Vagina (tissue), 2 donors: ENCODE measurements around the gene ZNF765. TPM values are rescaled to one million over a fixed set of nuclear protein-coding genes. Genes with fewer than 3 reads are reported as not detected.
"Not testable (repeated sequence)": the region's sequence is repeated elsewhere in the genome, so short reads cannot be mapped to it uniquely, and the experiment has no call there.

Experiments
- DNase-seq, 2 donors: peaks; one replicate each; pipeline ENCODE4 v3.0.0-alpha.2; 2017; ENCODE audit errors: extremely low spot score in 2 of 2
- H3K27ac ChIP-seq: fragments of 200-600 bp; sonication (generic); one replicate; pipeline ENCODE4 v1.5.1; 2019
- H3K27me3 ChIP-seq: fragments of 200-600 bp; sonication (generic); one replicate; pipeline ENCODE4 v1.5.1; 2019
- H3K36me3 ChIP-seq, 2 donors: fragments of 200-600 bp; sonication (generic); one replicate each; pipeline ENCODE4 v1.5.1; 2017 to 2019
- H3K4me1 ChIP-seq: fragments of 200-600 bp; sonication (generic); one replicate; pipeline ENCODE4 v1.5.1; 2019
- H3K4me3 ChIP-seq, 2 donors: fragments of 200-600 bp; sonication (generic); 1 replicate in 1 of 2; 2 replicates in 1 of 2; pipeline ENCODE4 v1.5.1; 2016 to 2019
- H3K9me3 ChIP-seq: fragments of 200-600 bp; sonication (generic); one replicate; pipeline ENCODE4 v1.5.1; 2019
- POLR2A ChIP-seq, 2 donors: fragments of 450-650 bp; IDR thresholded peaks; one replicate each; pipeline ENCODE4 v1.6.1; 2017; ENCODE audit warnings: antibody characterized with exemption in 2 of 2, mild to moderate bottlenecking in 2 of 2, moderate library complexity in 2 of 2
- POLR2AphosphoS5 ChIP-seq, 2 donors: sonication (generic); formaldehyde crosslinking; IDR thresholded peaks; one replicate each; pipeline ENCODE4 v1.9.0; 2017; ENCODE audit warnings: antibody characterized with exemption in 2 of 2, mild to moderate bottlenecking in 2 of 2, low read depth in 1 of 2; ENCODE audit not compliant: insufficient read depth in 1 of 2
- intact Hi-C: fragments of 100-400 bp; cut with DNase I; formaldehyde crosslinking; loops from one replicate; pipeline ENCODE4 v1.15.1; 2023
- total RNA-seq: library from RNA; depleted of rRNA; stranded (reverse); fragments of >200 nt; gene quantifications from one replicate; pipeline ENCODE4 v1.2.3, GENCODE V29; 2016
- TF ChIP-seq, protein P1 (sequence below), 3 experiments: fragments of 450-650 bp in 2 of 3; fragments of 200-600 bp in 1 of 3; sonication (generic) in 1 of 3; IDR thresholded peaks; one replicate each; pipeline ENCODE4 v1.5.1; 2017 to 2019; ENCODE audit warnings: antibody characterized with exemption in 3 of 3, mild to moderate bottlenecking in 2 of 3, moderate library complexity in 2 of 3

ZNF765 gene
- total RNA-seq, 1 donor from 2014 or later: 10.6 TPM

DNA sequence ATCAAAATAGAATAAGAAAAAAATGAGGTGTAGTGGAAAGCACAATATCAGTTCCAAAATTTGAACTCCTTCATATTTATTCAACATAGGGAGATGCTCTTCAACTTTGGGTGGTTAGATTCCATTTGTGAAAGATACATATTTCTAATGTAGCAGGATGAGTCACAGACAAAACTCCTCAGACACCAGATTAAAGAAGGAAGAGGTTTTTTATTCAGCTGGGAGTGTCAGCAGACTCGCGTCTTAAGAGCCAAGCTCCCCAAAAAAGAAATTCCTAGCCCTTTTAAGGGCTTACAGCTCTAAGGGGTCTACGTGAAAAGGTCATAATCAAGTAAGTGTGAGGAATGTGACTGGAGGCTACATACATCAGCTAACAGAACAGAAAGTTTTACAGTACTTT lies 6.8 kb upstream of the ZNF765 start:
- Histone ChIP-seq H3K27me3 (no peaks in the 10 kb centered on the region), H3K4me3 (no peak overlapping the region), H3K27ac (no peak overlapping the region), H3K9me3 (peaks cover 6% of the 10 kb centered on the region), H3K4me1 (no peaks in the 10 kb centered on the region), H3K36me3 (no peaks in the 10 kb centered on the region)
- no peak for TF ChIP-seq POLR2AphosphoS5 (IDR thresholded peaks at IDR 0.05; ENCODE audit: insufficient read depth in 1 of 2, low read depth in 1 of 2)
- TF ChIP-seq POLR2A (IDR thresholded peaks at IDR 0.05): no peak
- TF ChIP-seq, protein P1, sequence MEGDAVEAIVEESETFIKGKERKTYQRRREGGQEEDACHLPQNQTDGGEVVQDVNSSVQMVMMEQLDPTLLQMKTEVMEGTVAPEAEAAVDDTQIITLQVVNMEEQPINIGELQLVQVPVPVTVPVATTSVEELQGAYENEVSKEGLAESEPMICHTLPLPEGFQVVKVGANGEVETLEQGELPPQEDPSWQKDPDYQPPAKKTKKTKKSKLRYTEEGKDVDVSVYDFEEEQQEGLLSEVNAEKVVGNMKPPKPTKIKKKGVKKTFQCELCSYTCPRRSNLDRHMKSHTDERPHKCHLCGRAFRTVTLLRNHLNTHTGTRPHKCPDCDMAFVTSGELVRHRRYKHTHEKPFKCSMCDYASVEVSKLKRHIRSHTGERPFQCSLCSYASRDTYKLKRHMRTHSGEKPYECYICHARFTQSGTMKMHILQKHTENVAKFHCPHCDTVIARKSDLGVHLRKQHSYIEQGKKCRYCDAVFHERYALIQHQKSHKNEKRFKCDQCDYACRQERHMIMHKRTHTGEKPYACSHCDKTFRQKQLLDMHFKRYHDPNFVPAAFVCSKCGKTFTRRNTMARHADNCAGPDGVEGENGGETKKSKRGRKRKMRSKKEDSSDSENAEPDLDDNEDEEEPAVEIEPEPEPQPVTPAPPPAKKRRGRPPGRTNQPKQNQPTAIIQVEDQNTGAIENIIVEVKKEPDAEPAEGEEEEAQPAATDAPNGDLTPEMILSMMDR (IDR thresholded peaks at IDR 0.05): no peak
- no peak for DNase-seq
- intact Hi-C loops: no loop called here

DNA sequence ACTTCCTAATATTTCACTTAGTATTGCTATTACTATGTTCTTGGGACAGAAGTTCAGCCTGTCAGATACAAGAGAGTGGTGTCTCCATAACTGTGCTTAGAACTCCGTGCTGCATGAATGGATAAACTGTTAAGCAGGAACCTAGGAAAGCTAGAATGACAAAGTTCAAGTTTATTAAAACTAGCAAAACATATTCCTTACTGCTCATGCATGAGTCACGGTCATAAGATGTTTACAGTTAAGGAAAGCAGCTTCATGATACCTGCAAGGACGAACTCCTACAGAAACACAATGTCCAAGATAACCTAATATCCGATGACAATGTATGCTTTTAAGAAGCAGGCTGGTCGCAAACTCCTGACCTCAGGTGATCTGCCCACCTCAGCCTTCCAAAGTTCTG lies 6.0 kb upstream of the ZNF765 start:
- H3K4me3 ChIP-seq: no peak overlapping the region
- peaks cover 5% of the 10 kb centered on the region for H3K9me3 ChIP-seq
- H3K36me3 ChIP-seq: no peaks in the 10 kb centered on the region
- no peaks in the 10 kb centered on the region for H3K27me3 ChIP-seq
- TF ChIP-seq POLR2A (IDR thresholded peaks at IDR 0.05) (no peak), POLR2AphosphoS5 (IDR thresholded peaks at IDR 0.05; ENCODE audit: insufficient read depth in 1 of 2, low read depth in 1 of 2) (no peak)
- TF ChIP-seq, protein P1 (IDR thresholded peaks at IDR 0.05): no peak
- no peak for DNase-seq
- peaks cover under 1% of the 10 kb centered on the region for H3K4me1 ChIP-seq
- intact Hi-C loops: no loop called here
- no peak overlapping the region for H3K27ac ChIP-seq

DNA sequence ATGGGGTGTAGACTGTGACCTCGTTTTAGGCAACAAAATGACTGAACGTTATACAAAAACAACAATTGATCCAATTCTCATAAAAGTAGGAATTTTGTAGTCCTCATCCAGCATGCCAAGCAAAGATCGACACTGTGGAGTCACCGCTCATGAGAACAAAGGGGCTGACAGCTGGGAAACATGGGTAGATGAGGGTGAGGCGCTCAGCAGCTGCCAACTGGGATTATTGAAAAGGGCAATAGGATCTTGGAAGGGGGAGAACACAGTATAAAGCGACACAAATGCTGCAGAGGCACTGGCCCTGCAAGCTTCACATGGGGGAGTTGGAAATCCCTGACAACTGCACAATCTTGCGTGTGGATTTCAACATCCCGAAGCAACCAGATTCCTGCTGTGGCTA lies 5.4 kb upstream of the ZNF765 start:
- TF ChIP-seq POLR2A (IDR thresholded peaks at IDR 0.05) (no peak), POLR2AphosphoS5 (IDR thresholded peaks at IDR 0.05; ENCODE audit: insufficient read depth in 1 of 2, low read depth in 1 of 2) (no peak)
- TF ChIP-seq, protein P1 (IDR thresholded peaks at IDR 0.05): no peak
- Histone ChIP-seq H3K27me3 (no peaks in the 10 kb centered on the region), H3K4me1 (peaks cover 8% of the 10 kb centered on the region), H3K4me3 (no peak overlapping the region), H3K36me3 (no peaks in the 10 kb centered on the region), H3K9me3 (peaks cover 5% of the 10 kb centered on the region), H3K27ac (no peak overlapping the region)
- intact Hi-C loops: no loop called here
- DNase-seq: no peak

DNA sequence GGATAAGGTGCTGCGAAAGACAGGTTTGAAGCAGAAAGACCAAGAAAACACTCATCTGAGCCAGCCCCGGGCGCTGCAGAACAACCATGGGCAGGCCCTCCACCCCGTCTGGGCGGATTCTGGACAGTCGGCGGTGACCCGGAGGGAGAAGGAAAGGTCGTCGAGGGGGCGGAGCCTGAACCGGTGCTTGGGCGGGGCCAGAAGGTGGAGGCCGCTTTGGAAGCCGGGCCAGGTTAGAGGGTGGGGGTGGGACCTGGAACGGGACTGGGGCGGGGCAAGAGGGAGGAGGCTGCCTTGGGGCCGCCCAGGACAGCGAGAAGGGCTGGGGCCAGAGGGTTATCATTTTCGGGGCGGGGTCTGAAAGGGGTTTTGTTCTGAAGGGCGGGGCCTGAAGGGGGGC lies 5.0 kb upstream of the ZNF765 start:
- peaks cover 9% of the 10 kb centered on the region for H3K4me1 ChIP-seq
- intact Hi-C loops: no loop called here
- peaks cover 5% of the 10 kb centered on the region for H3K9me3 ChIP-seq
- no peaks in the 10 kb centered on the region for H3K36me3 ChIP-seq
- no peak overlapping the region for H3K27ac ChIP-seq
- TF ChIP-seq, protein P1 (IDR thresholded peaks at IDR 0.05): no peak
- no peak for DNase-seq
- no peaks in the 10 kb centered on the region for H3K27me3 ChIP-seq
- H3K4me3 ChIP-seq: no peak overlapping the region

DNA sequence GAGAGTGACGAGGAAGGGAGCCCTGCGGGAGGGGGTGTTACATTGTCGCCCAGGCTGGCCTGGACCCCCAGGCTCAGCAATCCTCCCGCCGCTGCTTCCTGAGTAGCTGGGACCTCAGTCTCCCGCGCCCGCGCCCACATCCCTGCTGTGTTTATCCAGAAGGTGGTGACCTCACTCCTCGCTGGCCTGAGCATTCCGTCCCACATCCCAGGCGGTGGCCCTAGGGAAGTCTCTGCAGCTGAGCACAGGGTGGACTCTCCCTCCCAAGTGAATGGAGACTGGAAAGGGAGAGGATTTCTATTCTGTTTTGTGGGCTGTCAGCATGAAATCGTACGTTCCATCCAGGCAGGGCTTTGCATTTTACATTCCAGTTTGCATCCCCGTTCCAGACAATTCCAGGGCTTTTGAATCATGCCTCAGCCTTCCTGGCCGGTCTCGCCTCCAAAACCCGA lies 401 bp upstream of the ZNF765 start:
- Histone ChIP-seq H3K36me3 (peaks cover 0 to 14% of the 10 kb centered on the region in 2 donors), H3K9me3 (peaks cover 5% of the 10 kb centered on the region), H3K4me3 (peak overlapping the region; percentile 46 to 86), H3K27ac (peak overlapping the region; percentile 81), H3K4me1 (peaks cover 21% of the 10 kb centered on the region), H3K27me3 (no peaks in the 10 kb centered on the region)
- intact Hi-C loops: no loop called here
- DNase-seq: peak in 1 of 2 donors; percentile 88
- TF ChIP-seq, protein P1 (IDR thresholded peaks at IDR 0.05): no peak
- TF ChIP-seq POLR2A (IDR thresholded peaks at IDR 0.05): no peak
- no peak for TF ChIP-seq POLR2AphosphoS5 (IDR thresholded peaks at IDR 0.05; ENCODE audit: insufficient read depth in 1 of 2, low read depth in 1 of 2)

DNA sequence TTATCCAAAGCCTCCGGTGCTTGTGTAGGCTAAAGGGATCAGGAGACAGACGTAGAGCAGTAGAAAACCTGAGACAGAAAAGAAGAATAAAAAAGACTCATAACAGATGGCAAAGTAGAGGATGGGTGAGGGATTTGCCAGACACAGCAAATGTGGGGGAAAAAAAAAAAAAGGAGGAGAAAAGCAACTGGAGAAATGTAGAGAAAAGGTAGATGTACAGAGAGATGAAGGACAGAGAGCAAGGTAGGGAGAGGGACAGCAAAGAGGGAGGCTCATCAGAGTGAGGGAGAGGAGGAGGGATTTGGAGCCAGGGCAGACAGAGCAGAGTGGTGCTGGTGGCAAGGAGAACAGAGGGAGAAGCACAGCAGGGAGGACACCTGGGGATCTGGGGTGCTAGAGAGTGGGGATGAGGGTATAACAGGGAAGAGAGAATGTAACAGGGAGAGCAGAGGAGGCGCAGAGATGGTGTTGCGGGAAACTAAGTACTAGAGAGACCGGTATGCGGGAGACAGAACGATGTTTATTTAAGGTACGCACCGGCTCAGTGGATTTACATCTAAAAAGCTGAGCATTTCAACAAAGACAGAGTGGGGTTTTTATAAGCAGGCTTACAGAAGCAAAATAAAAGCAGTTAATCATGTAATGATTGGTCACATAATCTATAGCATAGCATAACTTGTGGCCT lies 1.0 kb downstream of the ZNF765 start:
- Histone ChIP-seq H3K27ac (peak overlapping the region; percentile 81), H3K36me3 (peaks cover 0 to 24% of the 10 kb centered on the region in 2 donors), H3K4me1 (peaks cover 21% of the 10 kb centered on the region), H3K4me3 (peak overlapping the region; percentile 46 to 86)
- intact Hi-C loops, H3K27me3 ChIP-seq, H3K9me3 ChIP-seq, DNase-seq: not testable (repeated sequence)
